HEK293 (cell line): ENCODE results near the gene GGNBP2.
A peak's percentile ranks its signal among the peaks of the same experiment; 100 is the strongest.

Source experiments
- GLIS2 ChIP-seq: fragments of 450-650 bp; formaldehyde crosslinking; IDR thresholded peaks from 2 replicates; pipeline ENCODE4 v1.5.1; 2016; ENCODE audit warnings: missing biosample characterization, missing genetic modification characterization
- KLF16 ChIP-seq: fragments of 450-650 bp; formaldehyde crosslinking; IDR thresholded peaks from 2 replicates; pipeline ENCODE4 v1.5.1; 2017; ENCODE audit warnings: missing biosample characterization, missing genetic modification characterization
- TCF7L2 ChIP-seq: IDR thresholded peaks from 2 replicates; pipeline ENCODE4 v1.6.1; 2011; ENCODE audit warnings: low read depth, mild to moderate bottlenecking, inconsistent platforms, low read length, moderate library complexity, borderline replicate concordance
- ZBTB20 ChIP-seq: fragments of 450-650 bp; formaldehyde crosslinking; IDR thresholded peaks from 2 replicates; pipeline ENCODE4 v1.5.1; 2016; ENCODE audit warnings: missing biosample characterization, missing genetic modification characterization
- ZBTB21 ChIP-seq: fragments of 450-650 bp; formaldehyde crosslinking; IDR thresholded peaks from 2 replicates; pipeline ENCODE4 v1.5.1; 2017; ENCODE audit warnings: missing biosample characterization, missing genetic modification characterization
- ZBTB7A ChIP-seq: fragments of 450-650 bp; formaldehyde crosslinking; IDR thresholded peaks from 2 replicates; pipeline ENCODE4 v1.5.1; 2016; ENCODE audit warnings: low read depth, missing biosample characterization, missing genetic modification characterization
- ZFHX2 ChIP-seq: fragments of 450-650 bp; formaldehyde crosslinking; conservative IDR thresholded peaks from 2 replicates; pipeline ENCODE4 v1.5.1; 2016; ENCODE audit warnings: missing biosample characterization, missing genetic modification characterization
- ZNF223 ChIP-seq: fragments of 450-650 bp; formaldehyde crosslinking; IDR thresholded peaks from 2 replicates; pipeline ENCODE4 v1.5.1; 2016; ENCODE audit warnings: missing biosample characterization, missing genetic modification characterization
- ZNF274 ChIP-seq, 2 experiments: fragments of 200-500 bp in 1 of 2; fragments of 450-650 bp in 1 of 2; sonication (Bioruptor generic) in 1 of 2; formaldehyde crosslinking in 1 of 2; IDR thresholded peaks; 2 replicates each; pipeline versions ENCODE4 v1.5.1 to v1.6.1; 2014 to 2016; ENCODE audit warnings: borderline replicate concordance in 1 of 2, inconsistent platforms in 1 of 2, low read length in 1 of 2, missing biosample characterization in 1 of 2, missing genetic modification characterization in 1 of 2
- ZNF335 ChIP-seq: fragments of 450-650 bp; formaldehyde crosslinking; conservative IDR thresholded peaks from 2 replicates; pipeline ENCODE4 v1.5.1; 2016; ENCODE audit warnings: missing biosample characterization, missing genetic modification characterization
- ZNF341 ChIP-seq: fragments of 450-650 bp; formaldehyde crosslinking; IDR thresholded peaks from 2 replicates; pipeline ENCODE4; 2016; ENCODE audit warnings: low read depth, missing biosample characterization, missing genetic modification characterization
- ZNF423 ChIP-seq: fragments of 450-650 bp; formaldehyde crosslinking; IDR thresholded peaks from 2 replicates; pipeline ENCODE4 v1.5.1; 2016; ENCODE audit warnings: missing biosample characterization, missing genetic modification characterization
- ZNF501 ChIP-seq: fragments of 450-650 bp; formaldehyde crosslinking; IDR thresholded peaks from 2 replicates; pipeline ENCODE4 v1.5.1; 2016; ENCODE audit warnings: missing biosample characterization, missing genetic modification characterization
- ZNF549 ChIP-seq: fragments of 450-650 bp; IDR thresholded peaks from 2 replicates; pipeline ENCODE4 v1.5.1; 2018; ENCODE audit warnings: missing biosample characterization, missing genetic modification characterization, mild to moderate bottlenecking, inconsistent platforms, moderate library complexity
- ZNF558 ChIP-seq: fragments of 450-650 bp; formaldehyde crosslinking; IDR thresholded peaks from 2 replicates; pipeline ENCODE4 v1.5.1; 2016; ENCODE audit warnings: missing biosample characterization, missing genetic modification characterization
- ZNF560 ChIP-seq: fragments of 450-650 bp; formaldehyde crosslinking; IDR thresholded peaks from 2 replicates; pipeline ENCODE4 v1.5.1; 2017; ENCODE audit warnings: missing biosample characterization, missing genetic modification characterization, borderline replicate concordance
- ZNF830 ChIP-seq: fragments of 450-650 bp; IDR thresholded peaks from 2 replicates; pipeline ENCODE4 v1.5.0; 2018; ENCODE audit warnings: missing biosample characterization, missing genetic modification characterization, low read depth, mild to moderate bottlenecking, moderate library complexity
- TF ChIP-seq, protein P1 (sequence below): fragments of 450-650 bp; formaldehyde crosslinking; IDR thresholded peaks from 2 replicates; pipeline ENCODE4 v1.5.1; 2016; ENCODE audit warnings: missing biosample characterization, missing genetic modification characterization, borderline replicate concordance
- TF ChIP-seq, protein P2 (sequence below): fragments of 450-650 bp; formaldehyde crosslinking; IDR thresholded peaks from 2 replicates; pipeline ENCODE4 v1.5.1; 2016; ENCODE audit warnings: missing biosample characterization, missing genetic modification characterization
- TF ChIP-seq, protein P3 (sequence below): fragments of 450-650 bp; formaldehyde crosslinking; IDR thresholded peaks from 2 replicates; pipeline ENCODE4 v1.5.1; 2017; ENCODE audit warnings: missing biosample characterization, missing genetic modification characterization
- TF ChIP-seq, protein P4 (sequence below): fragments of 450-650 bp; formaldehyde crosslinking; IDR thresholded peaks from 2 replicates; pipeline ENCODE4 v1.5.1; 2016; ENCODE audit warnings: missing biosample characterization, missing genetic modification characterization

Gene GGNBP2

DNA sequence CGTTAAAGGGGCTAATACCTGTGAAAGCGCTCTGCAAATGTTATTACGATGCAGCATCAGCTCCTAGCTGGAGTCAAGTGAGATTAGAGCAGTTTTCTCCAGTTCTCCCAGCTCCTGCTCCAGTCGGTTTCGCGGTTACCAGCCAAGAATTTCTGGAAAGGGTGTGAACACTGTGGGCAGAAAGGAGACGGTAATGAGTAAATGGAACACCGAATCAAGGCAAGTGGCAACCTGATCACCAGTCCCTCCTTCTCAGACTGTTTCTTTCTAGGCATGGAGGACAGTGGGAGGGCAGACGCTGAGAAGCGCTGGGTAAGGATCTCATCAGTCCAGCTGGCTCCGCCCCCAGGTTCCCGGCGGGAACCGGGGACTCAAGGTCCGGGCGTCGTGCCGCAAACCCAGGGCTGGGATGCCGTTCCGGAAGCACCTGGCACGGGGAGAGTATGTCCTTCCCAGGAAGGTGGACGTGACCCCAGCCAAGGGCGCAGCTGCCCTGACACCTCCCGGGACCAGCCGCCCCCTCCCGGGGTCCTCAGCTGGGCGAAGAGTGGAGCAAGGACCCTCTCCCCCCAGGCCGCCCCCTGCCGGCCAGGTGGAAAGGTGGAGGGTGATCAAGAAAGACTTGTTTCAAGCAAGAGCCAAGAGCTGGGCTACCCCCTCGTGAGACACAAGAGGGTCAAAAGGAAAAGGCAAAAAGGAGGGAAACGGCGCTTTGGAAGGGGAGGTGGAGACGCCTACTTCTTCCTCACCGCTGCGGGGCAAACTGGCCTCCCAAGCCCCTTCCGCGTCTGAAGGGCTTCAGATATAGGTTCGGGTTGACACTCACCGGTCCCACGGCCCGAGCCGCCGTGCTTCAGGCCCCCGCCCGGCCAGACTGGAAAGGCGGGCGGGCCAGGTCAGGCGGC lies 10.5 kb upstream of the GGNBP2 start (continued):
- TF ChIP-seq, protein P1, sequence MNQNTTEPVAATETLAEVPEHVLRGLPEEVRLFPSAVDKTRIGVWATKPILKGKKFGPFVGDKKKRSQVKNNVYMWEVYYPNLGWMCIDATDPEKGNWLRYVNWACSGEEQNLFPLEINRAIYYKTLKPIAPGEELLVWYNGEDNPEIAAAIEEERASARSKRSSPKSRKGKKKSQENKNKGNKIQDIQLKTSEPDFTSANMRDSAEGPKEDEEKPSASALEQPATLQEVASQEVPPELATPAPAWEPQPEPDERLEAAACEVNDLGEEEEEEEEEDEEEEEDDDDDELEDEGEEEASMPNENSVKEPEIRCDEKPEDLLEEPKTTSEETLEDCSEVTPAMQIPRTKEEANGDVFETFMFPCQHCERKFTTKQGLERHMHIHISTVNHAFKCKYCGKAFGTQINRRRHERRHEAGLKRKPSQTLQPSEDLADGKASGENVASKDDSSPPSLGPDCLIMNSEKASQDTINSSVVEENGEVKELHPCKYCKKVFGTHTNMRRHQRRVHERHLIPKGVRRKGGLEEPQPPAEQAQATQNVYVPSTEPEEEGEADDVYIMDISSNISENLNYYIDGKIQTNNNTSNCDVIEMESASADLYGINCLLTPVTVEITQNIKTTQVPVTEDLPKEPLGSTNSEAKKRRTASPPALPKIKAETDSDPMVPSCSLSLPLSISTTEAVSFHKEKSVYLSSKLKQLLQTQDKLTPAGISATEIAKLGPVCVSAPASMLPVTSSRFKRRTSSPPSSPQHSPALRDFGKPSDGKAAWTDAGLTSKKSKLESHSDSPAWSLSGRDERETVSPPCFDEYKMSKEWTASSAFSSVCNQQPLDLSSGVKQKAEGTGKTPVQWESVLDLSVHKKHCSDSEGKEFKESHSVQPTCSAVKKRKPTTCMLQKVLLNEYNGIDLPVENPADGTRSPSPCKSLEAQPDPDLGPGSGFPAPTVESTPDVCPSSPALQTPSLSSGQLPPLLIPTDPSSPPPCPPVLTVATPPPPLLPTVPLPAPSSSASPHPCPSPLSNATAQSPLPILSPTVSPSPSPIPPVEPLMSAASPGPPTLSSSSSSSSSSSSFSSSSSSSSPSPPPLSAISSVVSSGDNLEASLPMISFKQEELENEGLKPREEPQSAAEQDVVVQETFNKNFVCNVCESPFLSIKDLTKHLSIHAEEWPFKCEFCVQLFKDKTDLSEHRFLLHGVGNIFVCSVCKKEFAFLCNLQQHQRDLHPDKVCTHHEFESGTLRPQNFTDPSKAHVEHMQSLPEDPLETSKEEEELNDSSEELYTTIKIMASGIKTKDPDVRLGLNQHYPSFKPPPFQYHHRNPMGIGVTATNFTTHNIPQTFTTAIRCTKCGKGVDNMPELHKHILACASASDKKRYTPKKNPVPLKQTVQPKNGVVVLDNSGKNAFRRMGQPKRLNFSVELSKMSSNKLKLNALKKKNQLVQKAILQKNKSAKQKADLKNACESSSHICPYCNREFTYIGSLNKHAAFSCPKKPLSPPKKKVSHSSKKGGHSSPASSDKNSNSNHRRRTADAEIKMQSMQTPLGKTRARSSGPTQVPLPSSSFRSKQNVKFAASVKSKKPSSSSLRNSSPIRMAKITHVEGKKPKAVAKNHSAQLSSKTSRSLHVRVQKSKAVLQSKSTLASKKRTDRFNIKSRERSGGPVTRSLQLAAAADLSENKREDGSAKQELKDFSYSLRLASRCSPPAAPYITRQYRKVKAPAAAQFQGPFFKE (tag by site-specific recombination), result no peak
- peak; percentile 42; the same call in 1 of the 2 replicates for TF ChIP-seq ZBTB7A
- no peak for TF ChIP-seq ZNF560
- peak; percentile 80 for TF ChIP-seq GLIS2 (tag by site-specific recombination)
- no peak for TF ChIP-seq ZNF223 (tag by site-specific recombination)
- peak; percentile 66 for TF ChIP-seq ZBTB20
- peak; percentile 84 for TF ChIP-seq ZNF341
- TF ChIP-seq, protein P2, sequence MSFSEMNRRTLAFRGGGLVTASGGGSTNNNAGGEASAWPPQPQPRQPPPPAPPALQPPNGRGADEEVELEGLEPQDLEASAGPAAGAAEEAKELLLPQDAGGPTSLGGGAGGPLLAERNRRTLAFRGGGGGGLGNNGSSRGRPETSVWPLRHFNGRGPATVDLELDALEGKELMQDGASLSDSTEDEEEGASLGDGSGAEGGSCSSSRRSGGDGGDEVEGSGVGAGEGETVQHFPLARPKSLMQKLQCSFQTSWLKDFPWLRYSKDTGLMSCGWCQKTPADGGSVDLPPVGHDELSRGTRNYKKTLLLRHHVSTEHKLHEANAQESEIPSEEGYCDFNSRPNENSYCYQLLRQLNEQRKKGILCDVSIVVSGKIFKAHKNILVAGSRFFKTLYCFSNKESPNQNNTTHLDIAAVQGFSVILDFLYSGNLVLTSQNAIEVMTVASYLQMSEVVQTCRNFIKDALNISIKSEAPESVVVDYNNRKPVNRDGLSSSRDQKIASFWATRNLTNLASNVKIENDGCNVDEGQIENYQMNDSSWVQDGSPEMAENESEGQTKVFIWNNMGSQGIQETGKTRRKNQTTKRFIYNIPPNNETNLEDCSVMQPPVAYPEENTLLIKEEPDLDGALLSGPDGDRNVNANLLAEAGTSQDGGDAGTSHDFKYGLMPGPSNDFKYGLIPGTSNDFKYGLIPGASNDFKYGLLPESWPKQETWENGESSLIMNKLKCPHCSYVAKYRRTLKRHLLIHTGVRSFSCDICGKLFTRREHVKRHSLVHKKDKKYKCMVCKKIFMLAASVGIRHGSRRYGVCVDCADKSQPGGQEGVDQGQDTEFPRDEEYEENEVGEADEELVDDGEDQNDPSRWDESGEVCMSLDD (tag by site-specific recombination), result peak; percentile 68
- no peak for TF ChIP-seq TCF7L2
- TF ChIP-seq, protein P3, sequence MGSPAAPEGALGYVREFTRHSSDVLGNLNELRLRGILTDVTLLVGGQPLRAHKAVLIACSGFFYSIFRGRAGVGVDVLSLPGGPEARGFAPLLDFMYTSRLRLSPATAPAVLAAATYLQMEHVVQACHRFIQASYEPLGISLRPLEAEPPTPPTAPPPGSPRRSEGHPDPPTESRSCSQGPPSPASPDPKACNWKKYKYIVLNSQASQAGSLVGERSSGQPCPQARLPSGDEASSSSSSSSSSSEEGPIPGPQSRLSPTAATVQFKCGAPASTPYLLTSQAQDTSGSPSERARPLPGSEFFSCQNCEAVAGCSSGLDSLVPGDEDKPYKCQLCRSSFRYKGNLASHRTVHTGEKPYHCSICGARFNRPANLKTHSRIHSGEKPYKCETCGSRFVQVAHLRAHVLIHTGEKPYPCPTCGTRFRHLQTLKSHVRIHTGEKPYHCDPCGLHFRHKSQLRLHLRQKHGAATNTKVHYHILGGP, result peak; percentile 8; the same call in 1 of the 2 replicates
- no peak for TF ChIP-seq ZNF274 (IDR thresholded peaks at IDR 0.05; ENCODE audit: low read length)
- no peak for TF ChIP-seq ZNF274 (tag by site-specific recombination; IDR thresholded peaks at IDR 0.05; ENCODE audit: borderline replicate concordance)
- no peak for TF ChIP-seq ZNF423
- TF ChIP-seq ZNF558 (tag by site-specific recombination), result no peak
- TF ChIP-seq KLF16 (tag by site-specific recombination), result no peak; the same call in 1 of the 2 replicates
- TF ChIP-seq ZFHX2 (tag by site-specific recombination), result peak; percentile 50
- TF ChIP-seq ZNF335 (tag by site-specific recombination), result peak; percentile 99
- TF ChIP-seq ZNF501 (tag by site-specific recombination), result peak; percentile 69
- no peak for TF ChIP-seq ZNF830 (tag by site-specific recombination)
- TF ChIP-seq, protein P4, sequence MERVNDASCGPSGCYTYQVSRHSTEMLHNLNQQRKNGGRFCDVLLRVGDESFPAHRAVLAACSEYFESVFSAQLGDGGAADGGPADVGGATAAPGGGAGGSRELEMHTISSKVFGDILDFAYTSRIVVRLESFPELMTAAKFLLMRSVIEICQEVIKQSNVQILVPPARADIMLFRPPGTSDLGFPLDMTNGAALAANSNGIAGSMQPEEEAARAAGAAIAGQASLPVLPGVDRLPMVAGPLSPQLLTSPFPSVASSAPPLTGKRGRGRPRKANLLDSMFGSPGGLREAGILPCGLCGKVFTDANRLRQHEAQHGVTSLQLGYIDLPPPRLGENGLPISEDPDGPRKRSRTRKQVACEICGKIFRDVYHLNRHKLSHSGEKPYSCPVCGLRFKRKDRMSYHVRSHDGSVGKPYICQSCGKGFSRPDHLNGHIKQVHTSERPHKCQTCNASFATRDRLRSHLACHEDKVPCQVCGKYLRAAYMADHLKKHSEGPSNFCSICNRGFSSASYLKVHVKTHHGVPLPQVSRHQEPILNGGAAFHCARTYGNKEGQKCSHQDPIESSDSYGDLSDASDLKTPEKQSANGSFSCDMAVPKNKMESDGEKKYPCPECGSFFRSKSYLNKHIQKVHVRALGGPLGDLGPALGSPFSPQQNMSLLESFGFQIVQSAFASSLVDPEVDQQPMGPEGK (tag by site-specific recombination), result peak; percentile 92
- TF ChIP-seq ZNF549 (tag by site-specific recombination), result no peak
- no peak; the same call in 1 of the 2 replicates for TF ChIP-seq ZBTB21
